HG03060 (cell line): ENCODE data around the gene DLG2.
A peak's percentile ranks its signal among the peaks of the same experiment; 100 is the strongest.
"Not testable (repeated sequence)": the region's sequence is repeated elsewhere in the genome, so short reads cannot be mapped to it uniquely, and the experiment has no call there.

Source experiments
- ATAC-seq: cut with Tn5 transposase; IDR thresholded peaks from one replicate; pipeline ENCODE4 v1.9.1; 2021; ENCODE audit warnings: low read depth, moderate number of reproducible peaks; ENCODE audit not compliant: unreplicated experiment

DLG2 gene

GRCh38 chr11:85355921-85356320, 271.2 kb downstream of the DLG2 start:
- ATAC-seq: no peak

GRCh38 chr11:85349539-85349938, 277.6 kb downstream of the DLG2 start:
- ATAC-seq: not testable (repeated sequence)

GRCh38 chr11:85348945-85349344, 278.2 kb downstream of the DLG2 start:
- ATAC-seq: no peak

- no peak for ATAC-seq
Measured at GRCh38 chr11:85347291-85347690, 279.9 kb downstream of the DLG2 start.

GRCh38 chr11:85346484-85346883, 280.7 kb downstream of the DLG2 start:
- no peak for ATAC-seq

- ATAC-seq: peak; percentile 44
Measured at GRCh38 chr11:85340846-85341245, 286.3 kb downstream of the DLG2 start.

GRCh38 chr11:85318573-85318972, 308.6 kb downstream of the DLG2 start:
- no peak for ATAC-seq

- ATAC-seq: peak; percentile 99
Measured at GRCh38 chr11:85316967-85317366, 310.2 kb downstream of the DLG2 start.

GRCh38 chr11:85313741-85314140, 313.4 kb downstream of the DLG2 start:
- no peak for ATAC-seq

- ATAC-seq: no peak
Measured at GRCh38 chr11:85310479-85310878, 316.7 kb downstream of the DLG2 start.

- ATAC-seq: no peak
Measured at GRCh38 chr11:85307366-85307765, 319.8 kb downstream of the DLG2 start.

GRCh38 chr11:85301895-85302678, 325.1 kb downstream of the DLG2 start:
- no peak for ATAC-seq

- no peak for ATAC-seq
Measured at GRCh38 chr11:85299258-85299942, 327.7 kb downstream of the DLG2 start.

- no peak for ATAC-seq
Measured at GRCh38 chr11:85295694-85296271, 331.4 kb downstream of the DLG2 start.

- ATAC-seq: no peak
Measured at GRCh38 chr11:85281550-85281949, 345.6 kb downstream of the DLG2 start.

GRCh38 chr11:85279267-85279666, 347.9 kb downstream of the DLG2 start:
- ATAC-seq: no peak

- ATAC-seq: no peak
Measured at GRCh38 chr11:85277693-85278092, 349.5 kb downstream of the DLG2 start.

GRCh38 chr11:85276332-85276731, 350.8 kb downstream of the DLG2 start:
- no peak for ATAC-seq

- not testable (repeated sequence) for ATAC-seq
Measured at GRCh38 chr11:85270315-85270714, 356.8 kb downstream of the DLG2 start.

- ATAC-seq: no peak
Measured at GRCh38 chr11:85269109-85269508, 358.0 kb downstream of the DLG2 start.

- ATAC-seq: no peak
Measured at GRCh38 chr11:85266646-85267045, 360.5 kb downstream of the DLG2 start.

- no peak for ATAC-seq
Measured at GRCh38 chr11:85263328-85263727, 363.8 kb downstream of the DLG2 start.
